Mucosa of rectum (tissue), 2 donors: ENCODE measurements around the gene THRAP3.
A peak's percentile ranks its signal among the peaks of the same experiment; 100 is the strongest.
"Not testable (repeated sequence)": the region's sequence is repeated elsewhere in the genome, so short reads cannot be mapped to it uniquely, and the experiment has no call there.

Experiments used
- H3K27ac ChIP-seq, 2 donors: one replicate each; pipeline ENCODE4 v1.7.0; 2013; ENCODE audit warnings: inconsistent platforms in 2 of 2, low read depth in 2 of 2, low read length in 2 of 2
- H3K27me3 ChIP-seq, 2 donors: one replicate each; pipeline ENCODE4 v1.7.0; 2013; ENCODE audit warnings: low read length in 2 of 2; ENCODE audit not compliant: control insufficient read depth in 2 of 2, insufficient read depth in 2 of 2
- H3K36me3 ChIP-seq, 2 donors: one replicate each; pipeline ENCODE4 v1.7.0; 2013; ENCODE audit warnings: low read length in 2 of 2; ENCODE audit not compliant: control insufficient read depth in 2 of 2, insufficient read depth in 2 of 2
- H3K4me1 ChIP-seq, 2 donors: one replicate each; pipeline ENCODE4 v1.7.0; 2013; ENCODE audit warnings: low read length in 2 of 2, mild to moderate bottlenecking in 1 of 2; ENCODE audit not compliant: control insufficient read depth in 2 of 2, insufficient read depth in 2 of 2
- H3K4me3 ChIP-seq, 2 donors: one replicate each; pipeline ENCODE4 v1.7.0; 2013; ENCODE audit warnings: low read length in 2 of 2
- H3K9ac ChIP-seq, 2 donors: one replicate each; pipeline ENCODE4 v1.7.0; 2013; ENCODE audit warnings: low read length in 2 of 2, low read depth in 1 of 2, mild to moderate bottlenecking in 1 of 2
- H3K9me3 ChIP-seq, 2 donors: one replicate each; pipeline ENCODE4 v1.7.0; 2013; ENCODE audit warnings: low read length in 2 of 2; ENCODE audit not compliant: control insufficient read depth in 2 of 2
- donor health status: healthy.
- donor health status: Normal muscosa, but diverticular disease.

Gene THRAP3

GRCh38 chr1:36207339-36207738, 16.9 kb upstream of the THRAP3 start:
- Histone ChIP-seq H3K9ac (no peak overlapping the region), H3K36me3 (no peaks in the 10 kb centered on the region), H3K4me1 (no peaks in the 10 kb centered on the region), H3K27ac (peak overlapping the region in 1 of 2 donors; percentile 11), H3K27me3 (no peaks in the 10 kb centered on the region), H3K4me3 (no peak overlapping the region), H3K9me3 (no peaks in the 10 kb centered on the region)

GRCh38 chr1:36208978-36209703, 15.1 kb upstream of the THRAP3 start:
- Histone ChIP-seq H3K27me3 (no peaks in the 10 kb centered on the region), H3K9me3 (no peaks in the 10 kb centered on the region), H3K36me3 (no peaks in the 10 kb centered on the region), H3K4me1 (peaks cover 0 to 6% of the 10 kb centered on the region in 2 donors), H3K4me3 (no peak overlapping the region), H3K27ac (no peak overlapping the region), H3K9ac (no peak overlapping the region)

GRCh38 chr1:36211307-36211706, 12.9 kb upstream of the THRAP3 start:
- H3K4me3 ChIP-seq = no peak overlapping the region
- H3K27me3 ChIP-seq = no peaks in the 10 kb centered on the region
- no peak overlapping the region for H3K27ac ChIP-seq
- no peaks in the 10 kb centered on the region for H3K9me3 ChIP-seq
- peaks cover 0 to 6% of the 10 kb centered on the region in 2 donors for H3K4me1 ChIP-seq
- no peak overlapping the region for H3K9ac ChIP-seq
- no peaks in the 10 kb centered on the region for H3K36me3 ChIP-seq

- Histone ChIP-seq H3K4me1 (peaks cover 0 to 6% of the 10 kb centered on the region in 2 donors), H3K9ac (no peak overlapping the region), H3K4me3 (no peak overlapping the region), H3K36me3 (no peaks in the 10 kb centered on the region), H3K9me3 (no peaks in the 10 kb centered on the region), H3K27me3 (no peaks in the 10 kb centered on the region), H3K27ac (no peak overlapping the region)
Observed at GRCh38 chr1:36211841-36212240, 12.4 kb upstream of the THRAP3 start.

- Histone ChIP-seq H3K4me3 (no peak overlapping the region), H3K36me3 (no peaks in the 10 kb centered on the region), H3K27me3 (no peaks in the 10 kb centered on the region), H3K27ac (no peak overlapping the region), H3K9ac (no peak overlapping the region), H3K9me3 (no peaks in the 10 kb centered on the region), H3K4me1 (peaks cover 0 to 6% of the 10 kb centered on the region in 2 donors)
Observed at GRCh38 chr1:36212782-36213181, 11.5 kb upstream of the THRAP3 start.

- Histone ChIP-seq H3K9ac (no peak overlapping the region), H3K36me3 (no peaks in the 10 kb centered on the region), H3K4me3 (no peak overlapping the region), H3K4me1 (peaks cover 0 to 4% of the 10 kb centered on the region in 2 donors), H3K27ac (no peak overlapping the region), H3K9me3 (no peaks in the 10 kb centered on the region), H3K27me3 (no peaks in the 10 kb centered on the region)
Observed at GRCh38 chr1:36217670-36218069, 6.6 kb upstream of the THRAP3 start.

- not testable (repeated sequence) for H3K27me3 ChIP-seq, H3K27ac ChIP-seq, H3K9ac ChIP-seq
Observed at GRCh38 chr1:36221901-36222300, 2.3 kb upstream of the THRAP3 start.

GRCh38 chr1:36222481-36223380, 1.5 kb upstream of the THRAP3 start:
- Histone ChIP-seq H3K9ac (peak overlapping the region; percentile 82 to 92), H3K27me3 (no peaks in the 10 kb centered on the region), H3K27ac (peak overlapping the region; percentile 97), H3K36me3 (peaks cover 0 to 4% of the 10 kb centered on the region in 2 donors), H3K4me1 (peaks cover 21 to 25% of the 10 kb centered on the region in 2 donors), H3K9me3 (no peaks in the 10 kb centered on the region), H3K4me3 (peak overlapping the region; percentile 87 to 95)

More at GRCh38 chr1:36221901-36222300, 2.3 kb upstream of the THRAP3 start:
- not testable (repeated sequence) for H3K9me3 ChIP-seq, H3K4me3 ChIP-seq, H3K36me3 ChIP-seq
- H3K4me1 ChIP-seq = peaks cover 21 to 25% of the 10 kb centered on the region in 2 donors

GRCh38 chr1:36223381-36223995, 755 bp upstream of the THRAP3 start:
- Histone ChIP-seq H3K9me3 (no peaks in the 10 kb centered on the region), H3K27ac (peak overlapping the region; percentile 97), H3K9ac (peak overlapping the region; percentile 82 to 92)

More at GRCh38 chr1:36223381-36223995, 755 bp upstream of the THRAP3 start:
- H3K4me1 ChIP-seq = peaks cover 21 to 25% of the 10 kb centered on the region in 2 donors
- H3K27me3 ChIP-seq = no peaks in the 10 kb centered on the region
- H3K36me3 ChIP-seq = peaks cover 0 to 7% of the 10 kb centered on the region in 2 donors
- H3K4me3 ChIP-seq = peak overlapping the region; percentile 87 to 95
